ENCODE measurements around the gene PNPLA5.
A peak's percentile ranks its signal among the peaks of the same experiment; 100 is the strongest.

The PNPLA5 gene

GRCh38 chr22:43901976-43902643 lies 10.3 kb upstream of the PNPLA5 start:
- DNase-seq (ENCODE audit: low read depth in 2 of 2), result no peak

GRCh38 chr22:43900206-43900605 lies 8.4 kb upstream of the PNPLA5 start:
- no peak for DNase-seq (ENCODE audit: low read depth in 2 of 2)

GRCh38 chr22:43897751-43898261 lies 6.0 kb upstream of the PNPLA5 start:
- DNase-seq (ENCODE audit: low read depth in 2 of 2), result no peak

GRCh38 chr22:43895986-43896645 lies 4.3 kb upstream of the PNPLA5 start:
- no peak for DNase-seq (ENCODE audit: low read depth in 2 of 2)

GRCh38 chr22:43894122-43894521 lies 2.3 kb upstream of the PNPLA5 start:
- no peak for DNase-seq (ENCODE audit: low read depth in 2 of 2)

GRCh38 chr22:43893266-43893665 lies 1.5 kb upstream of the PNPLA5 start:
- no peak for DNase-seq (ENCODE audit: low read depth in 2 of 2)

GRCh38 chr22:43892183-43892894 lies 526 bp upstream of the PNPLA5 start:
- DNase-seq (ENCODE audit: low read depth in 2 of 2), result no peak

- DNase-seq (ENCODE audit: low read depth in 2 of 2), result no peak
These were observed 897 bp downstream of the PNPLA5 start for GRCh38 chr22:43890901-43891331.

GRCh38 chr22:43889860-43890253 lies 2.0 kb downstream of the PNPLA5 start:
- DNase-seq (ENCODE audit: low read depth in 2 of 2), result no peak

GRCh38 chr22:43889201-43889859 lies 2.5 kb downstream of the PNPLA5 start:
- DNase-seq (ENCODE audit: low read depth in 2 of 2), result no peak

GRCh38 chr22:43888740-43889139 lies 3.1 kb downstream of the PNPLA5 start:
- DNase-seq (ENCODE audit: low read depth in 2 of 2), result no peak

- DNase-seq (ENCODE audit: low read depth in 2 of 2), result no peak
These were observed 4.4 kb downstream of the PNPLA5 start for GRCh38 chr22:43887391-43887790.

- no peak for DNase-seq (ENCODE audit: low read depth in 2 of 2)
These were observed 5.6 kb downstream of the PNPLA5 start for GRCh38 chr22:43886231-43886630.

- DNase-seq (ENCODE audit: low read depth in 2 of 2), result no peak
These were observed 6.0 kb downstream of the PNPLA5 start for GRCh38 chr22:43885786-43886185.

- DNase-seq (ENCODE audit: low read depth in 2 of 2), result no peak
These were observed 6.5 kb downstream of the PNPLA5 start for GRCh38 chr22:43885319-43885671.

- peak in 1 of 2 donors; percentile 18 for DNase-seq (ENCODE audit: low read depth in 2 of 2)
These were observed 7.1 kb downstream of the PNPLA5 start for GRCh38 chr22:43884600-43885318.

GRCh38 chr22:43883719-43884415 lies 7.9 kb downstream of the PNPLA5 start:
- DNase-seq (ENCODE audit: low read depth in 2 of 2), result no peak

- peak in 1 of 2 donors; percentile 13 for DNase-seq (ENCODE audit: low read depth in 2 of 2)
These were observed 8.7 kb downstream of the PNPLA5 start for GRCh38 chr22:43883012-43883661.

- DNase-seq (ENCODE audit: low read depth in 2 of 2), result no peak
These were observed 9.6 kb downstream of the PNPLA5 start for GRCh38 chr22:43882122-43882767.

Data from stimulated activated CD8-positive, alpha-beta memory T cell treated with anti-CD3 and anti-CD28 coated beads, Interleukin-2, amount 100 ng/mL, for 1 hour (primary cell).